ENCODE results near the gene ADH4. TPM values are rescaled to one million over a fixed set of nuclear protein-coding genes. Genes with fewer than 3 reads are reported as not detected.
"Not testable (repeated sequence)": the region's sequence is repeated elsewhere in the genome, so short reads cannot be mapped to it uniquely, and the experiment has no call there.

The ADH4 gene
- total and polyA plus RNA-seq, 2 of the 4 experiments (the other 2 are of a cell fraction) = not detected

- TF ChIP-seq CEBPB (IDR thresholded peaks at IDR 0.05; ENCODE audit: low read depth, low read length) = peak; percentile 75
- H4K8ac ChIP-seq (ENCODE audit: low read depth in 2 of 2, low read length in 2 of 2); H2BK20ac ChIP-seq (ENCODE audit: low read depth, low read length); H3K9ac ChIP-seq (ENCODE audit: low read depth, low read length); H3K4ac ChIP-seq (ENCODE audit: low read depth, low read length); dilution Hi-C loops (cut with HindIII; ENCODE audit: low sequenced_read_pairs, unreplicated experiment); ATAC-seq (ENCODE audit: low read depth); H3K79me1 ChIP-seq (ENCODE audit: low read depth in 1 of 2, low read length in 2 of 2); H3K4me2 ChIP-seq (ENCODE audit: low read depth, low read length); H3K4me1 ChIP-seq (ENCODE audit: control insufficient read depth, insufficient read depth, low read length); H2BK5ac ChIP-seq (ENCODE audit: low read depth, low read length, poor library complexity, severe bottlenecking); H2AFZ ChIP-seq (replicated peaks; ENCODE audit: low read length, poor library complexity); BruUV-seq (replicated peaks); H3K9me3 ChIP-seq (ENCODE audit: control insufficient read depth, insufficient read depth, low read length); H4K91ac ChIP-seq (ENCODE audit: insufficient read depth, low read depth, low read length); H3K14ac ChIP-seq (replicated peaks; ENCODE audit: low read depth, low read length); H2AK5ac ChIP-seq (ENCODE audit: low read depth, low read length); in situ Hi-C loops (cut with MboI; ENCODE audit: low sequenced_read_pairs); H4K20me1 ChIP-seq (ENCODE audit: insufficient read depth, low read length); H2BK15ac ChIP-seq (ENCODE audit: low read depth, low read length); H3K56ac ChIP-seq (ENCODE audit: extremely low read depth, insufficient read depth, low read length); H3K23ac ChIP-seq (ENCODE audit: low read depth, low read length); H2BK120ac ChIP-seq (ENCODE audit: low read depth, low read length); intact Hi-C loops (cut with micrococcal nuclease); H3K27ac ChIP-seq (ENCODE audit: insufficient read depth, low read length); H3K4me3 ChIP-seq (ENCODE audit: insufficient read depth, low read depth, low read length); DNase-seq; H3K18ac ChIP-seq (ENCODE audit: low read depth, low read length); H3K27me3 ChIP-seq (ENCODE audit: control insufficient read depth, insufficient read depth, low read length); H3K9me1 ChIP-seq (ENCODE audit: insufficient read depth, low read length); H4K5ac ChIP-seq (ENCODE audit: low read depth, low read length); H3K36me3 ChIP-seq (ENCODE audit: control insufficient read depth, insufficient read depth, low read length); H2AK9ac ChIP-seq (replicated peaks; ENCODE audit: low read depth, low read length, poor library complexity): not testable (repeated sequence)
- ChIA-PET CTCF (interaction anchor here (1.1 kb wide), 1 partner anchor 12 kb away, joined by 3 read pairs; no protein-coding TSS in a partner anchor), POLR2A (ENCODE audit: unreplicated experiment) (interaction anchor here (0.6 kb wide), 1 partner anchor 106 kb away, joined by 4 read pairs; no protein-coding TSS in a partner anchor)
- WGBS, 2 experiments (ENCODE audit: extremely low coverage in 2 of 2, insufficient read length in 1 of 2) = no CpG with 5 or more reads among the region's 3 CpGs
Measured at GRCh38 chr4:99189900-99190299, 45.8 kb upstream of the ADH4 start.

Data from IMR-90 (cell line).